A673 (cell line): ENCODE results near the gene MSN.

Experiments
- EZH2 ChIP-seq: fragments of 200-600 bp; sonication (generic); IDR thresholded peaks from 2 replicates; pipeline ENCODE4 v1.6.1; 2017; ENCODE audit warnings: borderline replicate concordance, low read depth, mild to moderate bottlenecking, mixed read lengths, antibody characterized with exemption, low read length; ENCODE audit not compliant: poor library complexity, severe bottlenecking
- TF ChIP-seq, protein P1 (sequence below): fragments of 300-800, 200-600 bp; sonication (generic); conservative IDR thresholded peaks from 2 replicates; pipeline ENCODE4 v1.5.1; 2017; ENCODE audit warnings: low read depth, mild to moderate bottlenecking, antibody characterized with exemption, low read length, moderate library complexity, mixed read lengths

DNA sequence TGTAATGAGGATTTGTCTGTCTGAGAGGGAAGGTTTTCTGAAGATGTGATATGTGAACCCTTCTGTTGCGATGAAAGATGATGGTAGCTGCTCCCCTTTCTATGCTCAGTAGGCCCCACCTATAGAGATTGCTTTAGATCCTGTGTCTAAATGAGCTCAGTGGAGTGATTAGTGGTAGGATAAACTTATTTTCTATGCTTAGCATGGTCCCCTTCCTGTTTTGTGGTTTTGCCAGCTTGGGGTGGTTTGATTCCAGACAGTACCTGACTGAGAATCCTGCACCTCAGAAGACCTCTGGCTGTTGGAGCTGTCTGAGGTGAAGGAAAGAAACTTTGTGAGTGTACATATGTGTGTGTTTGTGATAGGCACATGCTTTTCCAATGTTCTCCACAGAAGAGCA is 17.7 kb downstream of the MSN start:
- TF ChIP-seq, protein P1, sequence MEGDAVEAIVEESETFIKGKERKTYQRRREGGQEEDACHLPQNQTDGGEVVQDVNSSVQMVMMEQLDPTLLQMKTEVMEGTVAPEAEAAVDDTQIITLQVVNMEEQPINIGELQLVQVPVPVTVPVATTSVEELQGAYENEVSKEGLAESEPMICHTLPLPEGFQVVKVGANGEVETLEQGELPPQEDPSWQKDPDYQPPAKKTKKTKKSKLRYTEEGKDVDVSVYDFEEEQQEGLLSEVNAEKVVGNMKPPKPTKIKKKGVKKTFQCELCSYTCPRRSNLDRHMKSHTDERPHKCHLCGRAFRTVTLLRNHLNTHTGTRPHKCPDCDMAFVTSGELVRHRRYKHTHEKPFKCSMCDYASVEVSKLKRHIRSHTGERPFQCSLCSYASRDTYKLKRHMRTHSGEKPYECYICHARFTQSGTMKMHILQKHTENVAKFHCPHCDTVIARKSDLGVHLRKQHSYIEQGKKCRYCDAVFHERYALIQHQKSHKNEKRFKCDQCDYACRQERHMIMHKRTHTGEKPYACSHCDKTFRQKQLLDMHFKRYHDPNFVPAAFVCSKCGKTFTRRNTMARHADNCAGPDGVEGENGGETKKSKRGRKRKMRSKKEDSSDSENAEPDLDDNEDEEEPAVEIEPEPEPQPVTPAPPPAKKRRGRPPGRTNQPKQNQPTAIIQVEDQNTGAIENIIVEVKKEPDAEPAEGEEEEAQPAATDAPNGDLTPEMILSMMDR, result no peak
- no peak for TF ChIP-seq EZH2
